ENCODE data around the gene ARHGEF3.
A peak's percentile ranks its signal among the peaks of the same experiment; 100 is the strongest.

The ARHGEF3 gene

GRCh38 chr3:56801662-56802377 is at the start of gene ARHGEF3 (continued):
- no peak for TF ChIP-seq ZNF404 (tag by site-specific recombination; IDR thresholded peaks at IDR 0.05)
- TF ChIP-seq, protein P1, sequence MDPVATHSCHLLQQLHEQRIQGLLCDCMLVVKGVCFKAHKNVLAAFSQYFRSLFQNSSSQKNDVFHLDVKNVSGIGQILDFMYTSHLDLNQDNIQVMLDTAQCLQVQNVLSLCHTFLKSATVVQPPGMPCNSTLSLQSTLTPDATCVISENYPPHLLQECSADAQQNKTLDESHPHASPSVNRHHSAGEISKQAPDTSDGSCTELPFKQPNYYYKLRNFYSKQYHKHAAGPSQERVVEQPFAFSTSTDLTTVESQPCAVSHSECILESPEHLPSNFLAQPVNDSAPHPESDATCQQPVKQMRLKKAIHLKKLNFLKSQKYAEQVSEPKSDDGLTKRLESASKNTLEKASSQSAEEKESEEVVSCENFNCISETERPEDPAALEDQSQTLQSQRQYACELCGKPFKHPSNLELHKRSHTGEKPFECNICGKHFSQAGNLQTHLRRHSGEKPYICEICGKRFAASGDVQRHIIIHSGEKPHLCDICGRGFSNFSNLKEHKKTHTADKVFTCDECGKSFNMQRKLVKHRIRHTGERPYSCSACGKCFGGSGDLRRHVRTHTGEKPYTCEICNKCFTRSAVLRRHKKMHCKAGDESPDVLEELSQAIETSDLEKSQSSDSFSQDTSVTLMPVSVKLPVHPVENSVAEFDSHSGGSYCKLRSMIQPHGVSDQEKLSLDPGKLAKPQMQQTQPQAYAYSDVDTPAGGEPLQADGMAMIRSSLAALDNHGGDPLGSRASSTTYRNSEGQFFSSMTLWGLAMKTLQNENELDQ (tag by site-specific recombination; IDR thresholded peaks at IDR 0.05; ENCODE audit: low read depth), result no peak
- TF ChIP-seq ZSCAN18 (tag by site-specific recombination; IDR thresholded peaks at IDR 0.05), result no peak
- no peak for TF ChIP-seq ZNF239 (tag by site-specific recombination; IDR thresholded peaks at IDR 0.05)
- TF ChIP-seq ZNF48 (tag by site-specific recombination; IDR thresholded peaks at IDR 0.05), result no peak
- TF ChIP-seq ZNF202 (tag by site-specific recombination; IDR thresholded peaks at IDR 0.05; ENCODE audit: borderline replicate concordance), result no peak
- TF ChIP-seq ZNF596 (tag by site-specific recombination; IDR thresholded peaks at IDR 0.05), result no peak
- no peak for TF ChIP-seq ZNF175 (tag by site-specific recombination; IDR thresholded peaks at IDR 0.05)
- TF ChIP-seq, protein P2, sequence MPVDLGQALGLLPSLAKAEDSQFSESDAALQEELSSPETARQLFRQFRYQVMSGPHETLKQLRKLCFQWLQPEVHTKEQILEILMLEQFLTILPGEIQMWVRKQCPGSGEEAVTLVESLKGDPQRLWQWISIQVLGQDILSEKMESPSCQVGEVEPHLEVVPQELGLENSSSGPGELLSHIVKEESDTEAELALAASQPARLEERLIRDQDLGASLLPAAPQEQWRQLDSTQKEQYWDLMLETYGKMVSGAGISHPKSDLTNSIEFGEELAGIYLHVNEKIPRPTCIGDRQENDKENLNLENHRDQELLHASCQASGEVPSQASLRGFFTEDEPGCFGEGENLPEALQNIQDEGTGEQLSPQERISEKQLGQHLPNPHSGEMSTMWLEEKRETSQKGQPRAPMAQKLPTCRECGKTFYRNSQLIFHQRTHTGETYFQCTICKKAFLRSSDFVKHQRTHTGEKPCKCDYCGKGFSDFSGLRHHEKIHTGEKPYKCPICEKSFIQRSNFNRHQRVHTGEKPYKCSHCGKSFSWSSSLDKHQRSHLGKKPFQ (tag by site-specific recombination; IDR thresholded peaks at IDR 0.05), result no peak
- no peak for TF ChIP-seq ZNF830 (tag by site-specific recombination; IDR thresholded peaks at IDR 0.05; ENCODE audit: low read depth)
- TF ChIP-seq ZNF701 (tag by site-specific recombination; IDR thresholded peaks at IDR 0.05), result no peak
- TF ChIP-seq ZNF211 (tag by site-specific recombination; IDR thresholded peaks at IDR 0.05; ENCODE audit: low read depth), result no peak
- TF ChIP-seq ZNF174 (tag by site-specific recombination; IDR thresholded peaks at IDR 0.05), result no peak
- no peak for TF ChIP-seq ZNF645 (tag by site-specific recombination; IDR thresholded peaks at IDR 0.05)
- TF ChIP-seq, protein P3, sequence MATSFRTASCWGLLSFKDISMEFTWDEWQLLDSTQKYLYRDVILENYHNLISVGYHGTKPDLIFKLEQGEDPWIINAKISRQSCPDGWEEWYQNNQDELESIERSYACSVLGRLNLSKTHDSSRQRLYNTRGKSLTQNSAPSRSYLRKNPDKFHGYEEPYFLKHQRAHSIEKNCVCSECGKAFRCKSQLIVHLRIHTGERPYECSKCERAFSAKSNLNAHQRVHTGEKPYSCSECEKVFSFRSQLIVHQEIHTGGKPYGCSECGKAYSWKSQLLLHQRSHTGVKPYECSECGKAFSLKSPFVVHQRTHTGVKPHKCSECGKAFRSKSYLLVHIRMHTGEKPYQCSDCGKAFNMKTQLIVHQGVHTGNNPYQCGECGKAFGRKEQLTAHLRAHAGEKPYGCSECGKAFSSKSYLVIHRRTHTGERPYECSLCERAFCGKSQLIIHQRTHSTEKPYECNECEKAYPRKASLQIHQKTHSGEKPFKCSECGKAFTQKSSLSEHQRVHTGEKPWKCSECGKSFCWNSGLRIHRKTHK (tag by site-specific recombination; IDR thresholded peaks at IDR 0.05), result no peak
- TF ChIP-seq, protein P4, sequence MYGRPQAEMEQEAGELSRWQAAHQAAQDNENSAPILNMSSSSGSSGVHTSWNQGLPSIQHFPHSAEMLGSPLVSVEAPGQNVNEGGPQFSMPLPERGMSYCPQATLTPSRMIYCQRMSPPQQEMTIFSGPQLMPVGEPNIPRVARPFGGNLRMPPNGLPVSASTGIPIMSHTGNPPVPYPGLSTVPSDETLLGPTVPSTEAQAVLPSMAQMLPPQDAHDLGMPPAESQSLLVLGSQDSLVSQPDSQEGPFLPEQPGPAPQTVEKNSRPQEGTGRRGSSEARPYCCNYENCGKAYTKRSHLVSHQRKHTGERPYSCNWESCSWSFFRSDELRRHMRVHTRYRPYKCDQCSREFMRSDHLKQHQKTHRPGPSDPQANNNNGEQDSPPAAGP (tag by site-specific recombination; IDR thresholded peaks at IDR 0.05), result no peak
- TF ChIP-seq ZNF354C (tag by site-specific recombination; IDR thresholded peaks at IDR 0.05; ENCODE audit: borderline replicate concordance, low read depth), result no peak
- TF ChIP-seq SP3 (tag by site-specific recombination; IDR thresholded peaks at IDR 0.05), result peak; percentile 82
- TF ChIP-seq, protein P5, sequence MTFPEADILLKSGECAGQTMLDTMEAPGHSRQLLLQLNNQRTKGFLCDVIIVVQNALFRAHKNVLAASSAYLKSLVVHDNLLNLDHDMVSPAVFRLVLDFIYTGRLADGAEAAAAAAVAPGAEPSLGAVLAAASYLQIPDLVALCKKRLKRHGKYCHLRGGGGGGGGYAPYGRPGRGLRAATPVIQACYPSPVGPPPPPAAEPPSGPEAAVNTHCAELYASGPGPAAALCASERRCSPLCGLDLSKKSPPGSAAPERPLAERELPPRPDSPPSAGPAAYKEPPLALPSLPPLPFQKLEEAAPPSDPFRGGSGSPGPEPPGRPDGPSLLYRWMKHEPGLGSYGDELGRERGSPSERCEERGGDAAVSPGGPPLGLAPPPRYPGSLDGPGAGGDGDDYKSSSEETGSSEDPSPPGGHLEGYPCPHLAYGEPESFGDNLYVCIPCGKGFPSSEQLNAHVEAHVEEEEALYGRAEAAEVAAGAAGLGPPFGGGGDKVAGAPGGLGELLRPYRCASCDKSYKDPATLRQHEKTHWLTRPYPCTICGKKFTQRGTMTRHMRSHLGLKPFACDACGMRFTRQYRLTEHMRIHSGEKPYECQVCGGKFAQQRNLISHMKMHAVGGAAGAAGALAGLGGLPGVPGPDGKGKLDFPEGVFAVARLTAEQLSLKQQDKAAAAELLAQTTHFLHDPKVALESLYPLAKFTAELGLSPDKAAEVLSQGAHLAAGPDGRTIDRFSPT (tag by site-specific recombination; IDR thresholded peaks at IDR 0.05), result peak; percentile 32; the same call in 1 of the 2 replicates
- no peak for TF ChIP-seq ZNF777 (tag by site-specific recombination; IDR thresholded peaks at IDR 0.05; ENCODE audit: borderline replicate concordance)
- TF ChIP-seq, protein P6, sequence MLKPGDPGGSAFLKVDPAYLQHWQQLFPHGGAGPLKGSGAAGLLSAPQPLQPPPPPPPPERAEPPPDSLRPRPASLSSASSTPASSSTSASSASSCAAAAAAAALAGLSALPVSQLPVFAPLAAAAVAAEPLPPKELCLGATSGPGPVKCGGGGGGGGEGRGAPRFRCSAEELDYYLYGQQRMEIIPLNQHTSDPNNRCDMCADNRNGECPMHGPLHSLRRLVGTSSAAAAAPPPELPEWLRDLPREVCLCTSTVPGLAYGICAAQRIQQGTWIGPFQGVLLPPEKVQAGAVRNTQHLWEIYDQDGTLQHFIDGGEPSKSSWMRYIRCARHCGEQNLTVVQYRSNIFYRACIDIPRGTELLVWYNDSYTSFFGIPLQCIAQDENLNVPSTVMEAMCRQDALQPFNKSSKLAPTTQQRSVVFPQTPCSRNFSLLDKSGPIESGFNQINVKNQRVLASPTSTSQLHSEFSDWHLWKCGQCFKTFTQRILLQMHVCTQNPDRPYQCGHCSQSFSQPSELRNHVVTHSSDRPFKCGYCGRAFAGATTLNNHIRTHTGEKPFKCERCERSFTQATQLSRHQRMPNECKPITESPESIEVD (tag by site-specific recombination; IDR thresholded peaks at IDR 0.05), result no peak
- TF ChIP-seq EGR2 (tag by site-specific recombination; IDR thresholded peaks at IDR 0.05; ENCODE audit: low read depth), result peak; percentile 86
- TF ChIP-seq ZNF140 (tag by site-specific recombination; IDR thresholded peaks at IDR 0.05), result no peak
- TF ChIP-seq MYNN (tag by site-specific recombination; IDR thresholded peaks at IDR 0.05; ENCODE audit: borderline replicate concordance), result no peak
- no peak for TF ChIP-seq ZNF214 (tag by site-specific recombination; IDR thresholded peaks at IDR 0.05; ENCODE audit: borderline replicate concordance)
- peak; percentile 74 for TF ChIP-seq ZNF335 (tag by site-specific recombination; conservative IDR thresholded peaks at IDR 0.05)

Data from HEK293 (cell line).